Ishikawa (cell line): ENCODE data around the gene RD3L.

Experiments used
- CREB1 ChIP-seq: IDR thresholded peaks from 2 replicates; pipeline ENCODE4 v1.6.1; 2012; ENCODE audit warnings: low read depth
- EP300 ChIP-seq: IDR thresholded peaks from 2 replicates; pipeline ENCODE4 v1.6.1; 2012; ENCODE audit warnings: borderline replicate concordance
- MAX ChIP-seq: IDR thresholded peaks from 2 replicates; pipeline ENCODE4 v1.6.1; 2012
- RAD21 ChIP-seq: IDR thresholded peaks from 2 replicates; pipeline ENCODE4 v1.6.1; 2012; ENCODE audit warnings: low read depth
- TAF1 ChIP-seq: IDR thresholded peaks from 2 replicates; pipeline ENCODE4 v1.6.1; 2012; ENCODE audit warnings: low read depth, mild to moderate bottlenecking
- USF1 ChIP-seq: IDR thresholded peaks from 2 replicates; pipeline ENCODE4 v1.6.1; 2012

GRCh38 chr14:103905842-103906456, 36.4 kb downstream of the RD3L start:
- TF ChIP-seq EP300: no peak
- no peak for TF ChIP-seq TAF1
- no peak for TF ChIP-seq RAD21
- no peak for TF ChIP-seq CREB1
- TF ChIP-seq USF1: no peak
- no peak for TF ChIP-seq MAX
